ENCODE data around the gene GINS1.
"Not testable (repeated sequence)": the region's sequence is repeated elsewhere in the genome, so short reads cannot be mapped to it uniquely, and the experiment has no call there.

Gene GINS1

GRCh38 chr20:25399037-25399430 is 8.4 kb upstream of the GINS1 start:
- TF ChIP-seq, protein P1, sequence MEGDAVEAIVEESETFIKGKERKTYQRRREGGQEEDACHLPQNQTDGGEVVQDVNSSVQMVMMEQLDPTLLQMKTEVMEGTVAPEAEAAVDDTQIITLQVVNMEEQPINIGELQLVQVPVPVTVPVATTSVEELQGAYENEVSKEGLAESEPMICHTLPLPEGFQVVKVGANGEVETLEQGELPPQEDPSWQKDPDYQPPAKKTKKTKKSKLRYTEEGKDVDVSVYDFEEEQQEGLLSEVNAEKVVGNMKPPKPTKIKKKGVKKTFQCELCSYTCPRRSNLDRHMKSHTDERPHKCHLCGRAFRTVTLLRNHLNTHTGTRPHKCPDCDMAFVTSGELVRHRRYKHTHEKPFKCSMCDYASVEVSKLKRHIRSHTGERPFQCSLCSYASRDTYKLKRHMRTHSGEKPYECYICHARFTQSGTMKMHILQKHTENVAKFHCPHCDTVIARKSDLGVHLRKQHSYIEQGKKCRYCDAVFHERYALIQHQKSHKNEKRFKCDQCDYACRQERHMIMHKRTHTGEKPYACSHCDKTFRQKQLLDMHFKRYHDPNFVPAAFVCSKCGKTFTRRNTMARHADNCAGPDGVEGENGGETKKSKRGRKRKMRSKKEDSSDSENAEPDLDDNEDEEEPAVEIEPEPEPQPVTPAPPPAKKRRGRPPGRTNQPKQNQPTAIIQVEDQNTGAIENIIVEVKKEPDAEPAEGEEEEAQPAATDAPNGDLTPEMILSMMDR (conservative IDR thresholded peaks at IDR 0.05): peak; percentile 78
- TF ChIP-seq ZFX (IDR thresholded peaks at IDR 0.05): no peak
- no peak overlapping the region for H3K27ac ChIP-seq

- not testable (repeated sequence) for H3K27ac ChIP-seq
These were observed 7.2 kb upstream of the GINS1 start for GRCh38 chr20:25400291-25400732.

- TF ChIP-seq, protein P1 (conservative IDR thresholded peaks at IDR 0.05): no peak
- TF ChIP-seq ZFX (IDR thresholded peaks at IDR 0.05): no peak
- H3K27ac ChIP-seq: no peak overlapping the region
These were observed 4.9 kb upstream of the GINS1 start for GRCh38 chr20:25402583-25402982.

GRCh38 chr20:25408170-25408547 is 686 bp downstream of the GINS1 start:
- peak overlapping the region; percentile 87 for H3K27ac ChIP-seq
- no peak for TF ChIP-seq ZFX (IDR thresholded peaks at IDR 0.05)
- TF ChIP-seq, protein P1 (conservative IDR thresholded peaks at IDR 0.05): no peak

- peak overlapping the region; percentile 87 for H3K27ac ChIP-seq
- TF ChIP-seq, protein P1 (conservative IDR thresholded peaks at IDR 0.05): no peak
- TF ChIP-seq ZFX (IDR thresholded peaks at IDR 0.05): no peak
These were observed 1.4 kb downstream of the GINS1 start for GRCh38 chr20:25408890-25409289.

DNA sequence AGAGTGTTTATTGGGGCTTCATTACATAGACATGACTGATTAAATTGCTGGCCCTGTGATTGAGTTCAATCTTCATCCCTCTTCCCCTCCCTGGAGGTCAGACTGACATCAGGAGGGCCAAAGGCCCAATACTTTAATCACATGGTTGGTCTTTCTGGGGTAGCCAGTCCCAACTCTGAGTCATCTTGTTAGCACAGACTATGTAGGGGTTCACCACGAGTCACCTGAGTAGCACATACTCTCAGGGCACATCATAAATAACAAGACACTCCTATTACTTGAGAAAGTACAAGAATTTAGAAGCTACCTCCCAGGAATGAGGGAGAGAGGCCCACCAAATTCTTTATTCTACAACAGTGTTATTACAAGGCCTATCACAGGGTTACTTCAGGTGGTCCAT is 11.3 kb downstream of the GINS1 start:
- H3K27ac ChIP-seq: no peak overlapping the region
- TF ChIP-seq ZFX (IDR thresholded peaks at IDR 0.05): no peak

DNA sequence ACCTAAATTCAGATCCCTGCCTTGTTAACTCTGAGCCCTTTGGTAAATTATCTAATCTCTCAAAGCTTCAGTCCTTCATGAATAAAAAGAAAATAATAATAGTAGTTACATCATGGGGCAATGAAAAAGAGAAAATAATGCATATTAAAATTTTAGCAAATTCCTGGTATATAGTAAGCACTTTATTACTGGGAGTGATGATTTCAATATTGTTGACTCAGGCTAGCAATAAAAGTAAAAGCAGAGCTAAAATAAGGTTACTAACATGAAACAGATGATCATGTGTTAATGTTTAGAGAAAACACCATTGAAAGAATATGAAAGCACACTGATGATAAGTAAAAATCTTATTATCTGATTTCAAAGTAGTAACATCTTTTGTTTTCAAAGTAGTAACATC is 13.6 kb downstream of the GINS1 start:
- H3K27ac ChIP-seq: no peak overlapping the region
- TF ChIP-seq, protein P1 (conservative IDR thresholded peaks at IDR 0.05): no peak
- TF ChIP-seq ZFX (IDR thresholded peaks at IDR 0.05): no peak

DNA sequence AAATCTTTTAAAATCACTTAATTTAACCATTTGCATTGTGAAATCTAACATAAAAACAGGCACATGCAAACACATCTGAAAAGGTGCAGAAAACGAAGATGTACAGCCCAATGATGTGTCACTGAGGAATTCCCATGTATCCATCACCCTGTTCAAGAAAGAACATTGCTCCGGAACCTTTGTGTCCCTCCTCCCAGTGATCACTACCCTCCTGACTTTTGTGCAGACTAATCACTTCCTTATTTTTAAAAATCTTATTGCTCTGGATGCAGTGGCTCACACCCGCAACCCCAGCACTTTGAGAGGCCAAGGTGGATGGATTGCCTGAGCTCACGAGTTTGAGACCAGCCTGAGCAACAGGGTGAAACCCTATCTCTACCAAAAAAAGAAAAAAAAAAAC is 14.6 kb downstream of the GINS1 start:
- no peak overlapping the region for H3K27ac ChIP-seq
- no peak for TF ChIP-seq ZFX (IDR thresholded peaks at IDR 0.05)
- TF ChIP-seq, protein P1 (conservative IDR thresholded peaks at IDR 0.05): no peak

- TF ChIP-seq ZFX (IDR thresholded peaks at IDR 0.05): no peak
- TF ChIP-seq, protein P1 (conservative IDR thresholded peaks at IDR 0.05): no peak
- H3K27ac ChIP-seq: no peak overlapping the region
These were observed 17.1 kb downstream of the GINS1 start for GRCh38 chr20:25424536-25424935.

Measured in C4-2B (cell line).